ELF-1 (cell line): ENCODE measurements around the gene TPSB2.

ENCODE experiments used
- DNase-seq: peaks from one replicate; pipeline ENCODE4 v3.0.0-alpha.2; 2016; ENCODE audit warnings: low read depth, low spot score

TPSB2 gene

GRCh38 chr16:1220098-1220728 is 9.8 kb downstream of the TPSB2 start:
- DNase-seq, result no peak

GRCh38 chr16:1218930-1219611 is 10.9 kb downstream of the TPSB2 start:
- no peak for DNase-seq

DNA sequence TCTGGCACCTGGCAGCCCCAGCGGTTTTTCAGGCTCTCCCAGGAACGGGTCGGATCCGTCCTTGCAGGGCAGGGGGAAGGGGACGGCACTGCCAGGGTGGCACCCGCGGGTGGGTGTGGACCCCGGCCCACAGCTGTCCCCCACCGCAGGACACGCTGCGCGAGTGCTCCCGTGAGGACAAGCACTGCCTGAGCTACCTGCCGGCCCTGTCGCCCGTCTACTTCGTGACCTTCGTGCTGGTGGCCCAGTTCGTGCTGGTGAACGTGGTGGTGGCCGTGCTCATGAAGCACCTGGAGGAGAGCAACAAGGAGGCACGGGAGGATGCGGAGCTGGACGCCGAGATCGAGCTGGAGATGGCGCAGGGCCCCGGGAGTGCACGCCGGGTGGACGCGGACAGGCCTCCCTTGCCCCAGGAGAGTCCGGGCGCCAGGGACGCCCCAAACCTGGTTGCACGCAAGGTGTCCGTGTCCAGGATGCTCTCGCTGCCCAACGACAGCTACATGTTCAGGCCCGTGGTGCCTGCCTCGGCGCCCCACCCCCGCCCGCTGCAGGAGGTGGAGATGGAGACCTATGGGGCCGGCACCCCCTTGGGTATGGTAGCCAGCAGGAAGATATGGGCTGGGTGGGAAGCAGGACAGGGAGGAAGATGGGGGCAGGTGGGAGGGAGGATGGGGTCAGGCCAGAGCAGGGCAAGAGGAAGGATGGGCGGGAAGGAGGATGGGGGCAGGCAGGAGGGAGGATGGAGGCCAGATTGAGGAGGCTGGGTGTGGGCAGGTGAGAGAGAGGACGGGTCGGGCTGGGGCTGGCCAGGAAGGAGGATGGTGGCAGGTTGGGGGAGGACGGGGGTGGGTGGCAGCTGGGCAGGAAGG is 11.7 kb downstream of the TPSB2 start:
- no peak for DNase-seq

DNA sequence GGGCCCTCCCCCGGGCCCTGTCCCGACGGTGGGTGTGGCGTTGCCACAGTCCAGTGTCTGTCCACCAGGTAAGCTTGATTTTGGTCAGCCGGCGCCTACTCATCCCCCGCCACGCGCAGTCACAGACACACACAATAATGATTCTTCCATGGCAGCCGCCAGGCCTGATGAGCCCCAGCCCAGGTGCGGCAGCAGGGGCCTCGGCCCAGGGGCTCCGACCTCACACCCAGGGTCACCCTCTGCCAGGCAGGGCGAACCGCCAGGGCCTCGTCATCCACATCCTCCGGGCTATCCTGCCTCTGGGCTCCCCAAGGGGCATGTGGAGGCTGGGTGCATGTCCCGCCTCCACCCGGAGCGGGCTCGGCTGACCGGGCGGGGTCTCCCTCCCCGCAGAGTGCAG is 12.5 kb downstream of the TPSB2 start:
- DNase-seq, result no peak

DNA sequence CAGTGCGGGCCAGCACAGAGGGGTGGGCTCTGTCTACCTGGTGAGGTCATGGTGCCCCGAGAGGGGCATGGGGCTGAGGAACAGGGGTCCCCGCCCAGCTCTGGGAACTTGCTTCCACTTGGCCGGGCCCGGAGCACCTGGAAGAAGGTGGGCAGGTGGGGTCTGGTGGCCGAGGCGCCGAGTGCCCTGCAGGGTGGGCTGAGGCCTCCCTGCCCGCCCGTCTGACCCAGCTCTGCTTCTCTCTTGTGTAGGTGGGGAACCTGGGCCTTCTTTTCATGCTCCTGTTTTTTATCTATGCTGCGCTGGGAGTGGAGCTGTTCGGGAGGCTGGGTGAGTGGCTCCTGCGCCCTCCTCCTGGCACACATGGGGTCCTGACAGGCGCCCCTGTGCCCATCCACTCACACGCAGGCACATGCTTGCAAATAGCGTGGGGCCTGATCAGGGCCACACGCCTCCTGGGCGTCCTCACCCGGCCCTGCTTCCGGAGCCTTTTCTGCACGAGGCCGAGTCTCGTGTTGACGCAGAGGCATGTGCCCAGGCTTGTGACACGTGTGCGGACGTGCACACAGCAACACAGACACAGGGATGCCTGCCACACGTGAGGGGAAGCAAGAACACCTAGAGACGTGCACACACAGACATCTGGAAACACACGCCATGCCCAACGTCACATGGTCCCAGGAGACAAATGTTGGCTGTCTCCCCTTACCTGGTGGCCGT is 13.1 kb downstream of the TPSB2 start:
- no peak for DNase-seq

DNA sequence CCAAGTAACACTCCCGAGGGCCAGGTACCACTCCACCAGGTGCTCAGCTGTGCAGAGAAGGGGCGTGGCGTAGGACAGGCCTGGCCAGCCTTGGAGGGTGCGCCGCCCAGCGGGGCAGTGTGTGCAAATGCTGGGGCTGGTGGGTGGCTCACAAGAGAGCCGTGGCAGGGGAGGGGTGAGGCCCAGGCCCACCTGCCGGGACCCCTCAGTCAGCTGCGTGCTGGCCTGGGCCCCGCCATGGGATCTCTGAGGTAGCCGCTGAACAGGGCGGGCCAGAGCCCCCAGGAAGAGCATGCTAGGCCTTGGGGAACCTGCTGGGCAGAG is 13.7 kb downstream of the TPSB2 start:
- no peak for DNase-seq

DNA sequence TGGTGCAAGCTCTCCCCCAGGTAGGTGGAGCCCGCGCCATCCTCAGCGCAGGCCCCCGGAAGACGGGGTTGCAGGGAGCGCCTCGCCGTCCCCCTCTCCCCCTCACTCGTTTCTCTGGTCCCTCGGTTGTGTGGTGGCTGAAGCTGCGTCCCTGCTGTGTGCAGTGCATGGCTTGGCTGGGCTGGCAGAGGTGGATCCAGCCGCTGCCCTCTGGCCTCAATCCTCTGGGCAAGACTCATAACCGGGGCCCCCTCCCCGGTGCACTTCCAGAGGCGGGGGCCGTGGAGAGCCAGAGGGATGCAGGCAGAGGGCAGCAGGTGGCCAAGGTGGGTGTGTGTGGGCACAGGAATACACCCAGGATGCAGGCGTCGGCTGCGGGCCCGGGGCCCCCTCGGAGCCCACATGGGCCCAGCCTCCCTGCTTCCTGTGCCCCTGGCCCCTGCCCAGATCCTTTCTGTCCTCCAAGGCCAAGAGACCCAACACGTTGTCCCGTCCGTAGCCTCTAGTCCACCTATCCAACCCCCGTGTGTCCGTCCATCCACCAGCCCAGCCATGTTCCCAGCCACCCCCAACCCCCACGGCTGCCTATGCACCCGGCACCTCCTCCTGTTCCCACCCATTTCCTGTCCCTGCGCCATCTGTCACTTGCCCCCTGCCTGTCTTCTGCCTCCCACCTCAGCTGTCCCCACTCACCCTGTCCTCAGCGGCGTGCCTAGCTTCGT is 14.2 kb downstream of the TPSB2 start:
- DNase-seq, result no peak

GRCh38 chr16:1214719-1215118 is 15.3 kb downstream of the TPSB2 start:
- DNase-seq, result no peak

DNA sequence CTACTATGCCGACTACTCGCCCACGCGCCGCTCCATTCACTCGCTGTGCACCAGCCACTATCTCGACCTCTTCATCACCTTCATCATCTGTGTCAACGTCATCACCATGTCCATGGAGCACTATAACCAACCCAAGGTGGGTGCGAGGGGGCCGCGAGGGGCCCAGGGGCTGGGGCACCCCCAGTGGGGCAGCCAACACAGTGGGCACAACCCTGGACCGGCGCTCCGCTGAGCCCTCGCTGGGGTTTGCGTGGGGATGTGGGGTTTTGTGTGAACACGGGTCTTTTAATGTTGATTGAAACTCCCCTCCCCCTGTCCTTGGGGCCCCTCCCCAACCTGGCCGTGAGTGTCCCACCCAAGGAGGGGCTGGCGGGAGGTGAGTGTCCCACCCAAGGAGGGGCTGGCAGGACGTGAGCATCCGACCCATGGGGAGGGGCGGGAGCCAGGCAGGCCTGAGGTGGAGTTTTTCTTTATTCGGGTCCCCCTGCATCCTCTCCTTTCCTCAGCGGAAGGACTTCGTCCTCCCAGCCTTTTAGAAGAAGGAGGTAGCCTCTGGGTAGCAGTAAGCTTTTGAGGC is 16.1 kb downstream of the TPSB2 start:
- no peak for DNase-seq

- no peak for DNase-seq
These were observed 16.8 kb downstream of the TPSB2 start for GRCh38 chr16:1213231-1213630.

GRCh38 chr16:1212616-1213194 is 17.3 kb downstream of the TPSB2 start:
- DNase-seq, result no peak

- DNase-seq, result no peak
These were observed 18.3 kb downstream of the TPSB2 start for GRCh38 chr16:1211451-1212268.

GRCh38 chr16:1210461-1210860 is 19.5 kb downstream of the TPSB2 start:
- no peak for DNase-seq

GRCh38 chr16:1209081-1209480 is 20.9 kb downstream of the TPSB2 start:
- DNase-seq, result no peak

DNA sequence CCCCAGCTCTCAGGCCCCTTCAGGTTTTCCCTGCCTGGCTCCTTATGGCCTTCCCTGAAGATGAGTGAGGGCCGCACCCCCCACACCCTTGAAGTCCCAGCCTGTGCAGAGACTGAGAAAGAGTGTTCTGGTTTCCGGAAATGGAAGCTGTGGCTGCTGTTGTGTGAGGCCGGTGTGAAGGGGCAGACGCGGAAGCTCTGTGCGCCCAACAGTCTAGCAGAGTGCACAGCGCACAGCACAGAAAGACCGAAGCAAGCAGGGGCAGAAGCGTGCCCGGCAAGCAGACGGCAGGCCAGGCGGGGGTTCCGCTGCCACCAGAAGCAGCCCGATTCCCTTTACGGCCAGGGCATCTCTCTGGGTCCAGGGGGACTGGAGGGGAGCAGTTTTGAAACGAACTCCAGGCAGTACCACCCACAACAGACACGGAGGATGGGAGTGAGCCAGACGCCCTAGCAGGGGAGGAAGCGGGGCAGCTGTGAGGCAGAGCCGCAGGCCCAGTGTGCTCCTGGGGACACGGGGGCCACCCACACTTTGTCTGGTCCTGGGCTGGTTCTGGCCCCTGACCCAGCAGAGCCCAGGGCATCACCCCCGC is 21.6 kb downstream of the TPSB2 start:
- DNase-seq, result no peak

GRCh38 chr16:1206786-1207185 is 23.2 kb downstream of the TPSB2 start:
- DNase-seq, result no peak

DNA sequence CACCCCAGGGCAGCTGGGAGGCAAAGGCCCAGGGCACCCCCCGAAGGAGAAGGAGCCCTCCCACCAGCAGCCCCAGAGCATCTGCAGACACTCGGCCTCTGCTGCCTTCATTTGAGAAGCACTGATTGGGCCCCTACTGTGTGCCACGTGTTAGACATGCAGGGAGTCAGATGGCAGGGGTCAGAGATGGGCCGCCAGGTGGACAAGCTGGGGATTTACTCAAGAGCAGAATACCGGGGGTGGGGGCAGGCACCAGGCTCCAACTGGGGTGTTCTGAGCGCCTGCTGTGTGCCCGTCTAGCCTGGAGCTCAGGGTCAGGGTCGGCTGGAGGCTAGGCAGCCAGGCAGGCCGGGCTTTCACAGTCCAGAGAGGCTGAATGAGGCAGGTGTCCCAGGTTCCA is 23.7 kb downstream of the TPSB2 start:
- no peak for DNase-seq

GRCh38 chr16:1204933-1205332 is 25.1 kb downstream of the TPSB2 start:
- DNase-seq, result no peak

- DNase-seq, result no peak
These were observed 27.7 kb downstream of the TPSB2 start for GRCh38 chr16:1202274-1202673.

- DNase-seq, result no peak
These were observed 28.5 kb downstream of the TPSB2 start for GRCh38 chr16:1201444-1201843.
